WTC11 (cell line): ENCODE data around the gene PGP. TPM values are rescaled to one million over a fixed set of nuclear protein-coding genes. Genes with fewer than 3 reads are reported as not detected.

Experiments used
- ATAC-seq: fragments of 200-7000 bp; cut with Tn5 transposase; 2 replicates; pipeline ENCODE4 v1.10.0; 2021; ENCODE audit warnings: mild to moderate bottlenecking, moderate library complexity
- CTCF ChIA-PET: fragments of 300-600 bp; sonication (Branson Sonifier 250); formaldehyde crosslinking; loops from one replicate; lab custom pipeline; 2021; ENCODE audit warnings: antibody characterized with exemption; lab: Charles Lee
- POLR2A ChIA-PET: fragments of 350-600 bp; sonication (Branson Sonifier 250); formaldehyde crosslinking; loops from one replicate; lab custom pipeline; 2021; ENCODE audit warnings: antibody characterized with exemption; lab: Charles Lee
- DNase-seq: peaks from one replicate; pipeline ENCODE4 v3.0.0; 2021; ENCODE audit warnings: low spot score
- H3K27ac Mint-ChIP-seq: 2 replicates; pipeline ENCODE4 v1.8.0; 2021; ENCODE audit warnings: mixed read lengths
- H3K27me3 Mint-ChIP-seq: 2 replicates; pipeline ENCODE4 v1.8.0; 2021; ENCODE audit warnings: low read depth, mild to moderate bottlenecking, moderate library complexity, mixed read lengths
- H3K36me3 Mint-ChIP-seq: 2 replicates; pipeline ENCODE4 v1.8.0; 2021; ENCODE audit warnings: mixed read lengths
- H3K4me1 Mint-ChIP-seq: 2 replicates; pipeline ENCODE4 v1.8.0; 2022; ENCODE audit warnings: mixed read lengths
- H3K4me3 Mint-ChIP-seq: 2 replicates; pipeline ENCODE4 v1.8.0; 2021; ENCODE audit warnings: mild to moderate bottlenecking, moderate library complexity, mixed read lengths
- H3K9me3 Mint-ChIP-seq: 2 replicates; pipeline ENCODE4 v1.8.0; 2021; ENCODE audit warnings: mixed read lengths
- CREB1 ChIP-seq: sonication (generic); formaldehyde crosslinking; IDR thresholded peaks from 2 replicates; pipeline ENCODE4 v1.8.0; 2023; ENCODE audit warnings: mild to moderate bottlenecking, missing genetic modification reagents
- FOXK1 ChIP-seq: sonication (generic); formaldehyde crosslinking; IDR thresholded peaks from 2 replicates; pipeline ENCODE4 v1.8.0; 2022; ENCODE audit warnings: mild to moderate bottlenecking, moderate library complexity, missing genetic modification reagents
- GABPB1 ChIP-seq: sonication (generic); formaldehyde crosslinking; IDR thresholded peaks from 2 replicates; pipeline ENCODE4 v1.8.1; 2023; ENCODE audit warnings: mild to moderate bottlenecking, missing genetic modification reagents
- OVOL2 ChIP-seq: fragments of 250-450 bp; sonication (Bioruptor Pico); IDR thresholded peaks from 2 replicates; pipeline ENCODE4 v1.9.0; 2021; ENCODE audit warnings: mild to moderate bottlenecking, borderline replicate concordance
- RELA ChIP-seq: sonication (generic); formaldehyde crosslinking; IDR thresholded peaks from 2 replicates; pipeline ENCODE4 v1.8.1; 2022; ENCODE audit warnings: missing genetic modification reagents, mild to moderate bottlenecking, borderline replicate concordance
- RORB ChIP-seq: fragments of 250-450 bp; sonication (Bioruptor Pico); IDR thresholded peaks from 2 replicates; pipeline ENCODE4 v1.9.0; 2021; ENCODE audit warnings: mild to moderate bottlenecking
- TP53 ChIP-seq: sonication (generic); formaldehyde crosslinking; IDR thresholded peaks from 2 replicates; pipeline ENCODE4 v1.8.1; 2023; ENCODE audit warnings: mild to moderate bottlenecking, missing genetic modification reagents
- ZNF121 ChIP-seq: sonication (generic); formaldehyde crosslinking; IDR thresholded peaks from 2 replicates; pipeline ENCODE4 v1.8.0; 2023; ENCODE audit warnings: missing genetic modification reagents
- ZNF219 ChIP-seq: sonication (generic); formaldehyde crosslinking; IDR thresholded peaks from 2 replicates; pipeline ENCODE4 v1.8.0; 2023; ENCODE audit warnings: missing genetic modification reagents, mild to moderate bottlenecking, borderline replicate concordance
- ZNF416 ChIP-seq: fragments of 250-450 bp; sonication (Bioruptor Pico); IDR thresholded peaks from 2 replicates; pipeline ENCODE4 v1.9.0; 2021; ENCODE audit warnings: mild to moderate bottlenecking, inconsistent platforms
- total RNA-seq: library from RNA; stranded (reverse); gene quantifications from 3 replicates; pipeline ENCODE4 v1.2.3, GENCODE V29; 2021
- TF ChIP-seq, protein P1 (sequence below): sonication (generic); formaldehyde crosslinking; IDR thresholded peaks from 2 replicates; pipeline ENCODE4 v1.8.0; 2022; ENCODE audit warnings: mild to moderate bottlenecking, missing genetic modification reagents
- TF ChIP-seq, protein P2 (sequence below): sonication (generic); formaldehyde crosslinking; IDR thresholded peaks from 2 replicates; pipeline ENCODE4 v1.8.0; 2022; ENCODE audit warnings: mild to moderate bottlenecking, missing genetic modification reagents
- TF ChIP-seq, protein P3 (sequence below): fragments of 250-450 bp; sonication (Bioruptor Pico); IDR thresholded peaks from 2 replicates; pipeline ENCODE4 v1.8.0; 2021; ENCODE audit warnings: mild to moderate bottlenecking
- TF ChIP-seq, protein P4 (sequence below): sonication (generic); formaldehyde crosslinking; conservative IDR thresholded peaks from 2 replicates; pipeline ENCODE4 v1.8.1; 2022; ENCODE audit warnings: mild to moderate bottlenecking, missing genetic modification reagents
- TF ChIP-seq, protein P5 (sequence below): fragments of 250-450 bp; sonication (Bioruptor Pico); IDR thresholded peaks from 2 replicates; pipeline ENCODE4 v1.9.0; 2021; ENCODE audit warnings: mild to moderate bottlenecking
- TF ChIP-seq, protein P6 (sequence below): sonication (generic); formaldehyde crosslinking; IDR thresholded peaks from 2 replicates; pipeline ENCODE4 v1.8.1; 2022; ENCODE audit warnings: mild to moderate bottlenecking, missing genetic modification reagents, moderate library complexity, borderline replicate concordance
- TF ChIP-seq, protein P7 (sequence below): fragments of 250-450 bp; sonication (Bioruptor Pico); IDR thresholded peaks from 2 replicates; pipeline ENCODE4 v1.9.0; 2021; ENCODE audit warnings: mild to moderate bottlenecking, borderline replicate concordance
- TF ChIP-seq, protein P8 (sequence below): sonication (generic); formaldehyde crosslinking; IDR thresholded peaks from 2 replicates; pipeline ENCODE4 v1.8.0; 2022; ENCODE audit warnings: mild to moderate bottlenecking, missing genetic modification reagents

The PGP gene
- total RNA-seq, 1 experiment from 2014 or later, result 39.5 TPM

DNA sequence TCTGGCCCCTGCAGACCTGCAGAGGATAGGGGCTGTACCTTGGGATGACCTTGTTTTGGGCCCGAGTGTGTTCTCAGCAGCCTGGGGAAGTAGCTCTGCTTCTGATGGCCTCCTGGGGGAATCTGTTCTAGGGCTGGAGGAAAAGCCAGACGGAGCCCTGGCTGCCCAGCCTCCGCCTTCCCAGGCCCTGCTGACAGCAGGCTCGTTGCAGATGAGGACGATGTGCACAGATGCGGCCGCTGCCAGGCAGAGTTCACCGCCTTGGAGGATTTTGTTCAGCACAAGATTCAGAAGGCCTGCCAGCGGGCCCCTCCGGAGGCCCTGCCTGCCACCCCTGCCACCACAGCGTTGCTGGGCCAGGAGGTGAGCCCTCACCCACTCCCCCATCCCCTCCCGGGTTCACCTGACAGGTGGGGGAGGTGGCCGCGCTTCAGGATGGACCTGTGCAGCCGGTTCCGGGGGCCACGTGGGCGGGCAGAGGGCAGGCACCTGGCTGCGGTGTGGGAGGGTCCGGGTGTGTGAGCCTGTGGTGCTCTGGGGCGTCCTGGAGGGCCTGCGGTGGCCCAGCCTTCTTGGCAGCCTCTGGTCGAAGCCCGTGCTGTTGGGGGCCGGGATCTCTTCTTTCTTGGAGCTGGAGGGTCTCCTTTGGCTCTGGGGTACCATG lies 13.7 kb upstream of the PGP start (continued):
- TF ChIP-seq, protein P1, sequence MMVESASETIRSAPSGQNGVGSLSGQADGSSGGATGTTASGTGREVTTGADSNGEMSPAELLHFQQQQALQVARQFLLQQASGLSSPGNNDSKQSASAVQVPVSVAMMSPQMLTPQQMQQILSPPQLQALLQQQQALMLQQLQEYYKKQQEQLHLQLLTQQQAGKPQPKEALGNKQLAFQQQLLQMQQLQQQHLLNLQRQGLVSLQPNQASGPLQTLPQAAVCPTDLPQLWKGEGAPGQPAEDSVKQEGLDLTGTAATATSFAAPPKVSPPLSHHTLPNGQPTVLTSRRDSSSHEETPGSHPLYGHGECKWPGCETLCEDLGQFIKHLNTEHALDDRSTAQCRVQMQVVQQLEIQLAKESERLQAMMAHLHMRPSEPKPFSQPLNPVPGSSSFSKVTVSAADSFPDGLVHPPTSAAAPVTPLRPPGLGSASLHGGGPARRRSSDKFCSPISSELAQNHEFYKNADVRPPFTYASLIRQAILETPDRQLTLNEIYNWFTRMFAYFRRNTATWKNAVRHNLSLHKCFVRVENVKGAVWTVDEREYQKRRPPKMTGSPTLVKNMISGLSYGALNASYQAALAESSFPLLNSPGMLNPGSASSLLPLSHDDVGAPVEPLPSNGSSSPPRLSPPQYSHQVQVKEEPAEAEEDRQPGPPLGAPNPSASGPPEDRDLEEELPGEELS, result no peak
- TF ChIP-seq CREB1 (CRISPR knock-in tag) (no peak), ZNF416 (CRISPR knock-in tag) (no peak)
- TF ChIP-seq, protein P2, sequence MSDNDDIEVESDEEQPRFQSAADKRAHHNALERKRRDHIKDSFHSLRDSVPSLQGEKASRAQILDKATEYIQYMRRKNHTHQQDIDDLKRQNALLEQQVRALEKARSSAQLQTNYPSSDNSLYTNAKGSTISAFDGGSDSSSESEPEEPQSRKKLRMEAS (CRISPR knock-in tag), result no peak
- TF ChIP-seq, all 79 proteins: peak for 0

DNA sequence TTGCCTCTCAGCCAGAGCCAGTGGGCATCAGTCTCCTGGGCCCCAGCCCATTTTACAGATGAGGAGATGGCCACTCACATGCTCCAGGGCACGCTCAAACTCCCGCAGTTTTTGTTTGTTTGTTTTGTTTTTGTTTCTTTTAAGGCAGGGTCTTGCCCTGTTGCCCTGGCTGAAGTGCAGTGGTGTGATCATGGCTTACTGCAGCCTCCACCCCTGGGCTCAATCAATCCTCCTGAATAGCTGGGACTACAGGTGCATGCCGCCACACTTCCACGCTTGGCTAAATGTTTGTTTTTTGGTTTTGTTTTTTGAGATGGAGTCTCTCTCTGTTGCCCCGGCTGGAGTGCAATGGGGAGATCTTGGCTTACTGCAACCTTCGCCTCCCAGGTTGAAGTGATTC lies 12.3 kb upstream of the PGP start:
- Mint-ChIP-seq H3K9me3 (no peaks in the 10 kb centered on the region), H3K27ac (no peak overlapping the region), H3K4me1 (peaks cover 3% of the 10 kb centered on the region; the same call in 1 of the 2 replicates), H3K4me3 (no peak overlapping the region), H3K36me3 (peaks cover 3% of the 10 kb centered on the region; the same call in 1 of the 2 replicates), H3K27me3 (no peaks in the 10 kb centered on the region)
- POLR2A ChIA-PET, result interaction anchor here (0.6 kb wide), 1 partner anchor 324 kb away, joined by 5 read pairs; no protein-coding TSS in a partner anchor
- CTCF ChIA-PET, result interaction anchor here (0.6 to 1.8 kb wide), 2 partner anchors 32 to 261 kb away, joined by 5 to 8 read pairs; no protein-coding TSS in a partner anchor
- no peak for DNase-seq
- no peak for ATAC-seq
- TF ChIP-seq OVOL2 (no peak), ZNF121 (0 out of 2 replicates have a peak, but pooled peaks have one; percentile 12), GABPB1 (CRISPR knock-in tag) (no peak), ZNF219 (CRISPR knock-in tag) (no peak), RELA (no peak)

DNA sequence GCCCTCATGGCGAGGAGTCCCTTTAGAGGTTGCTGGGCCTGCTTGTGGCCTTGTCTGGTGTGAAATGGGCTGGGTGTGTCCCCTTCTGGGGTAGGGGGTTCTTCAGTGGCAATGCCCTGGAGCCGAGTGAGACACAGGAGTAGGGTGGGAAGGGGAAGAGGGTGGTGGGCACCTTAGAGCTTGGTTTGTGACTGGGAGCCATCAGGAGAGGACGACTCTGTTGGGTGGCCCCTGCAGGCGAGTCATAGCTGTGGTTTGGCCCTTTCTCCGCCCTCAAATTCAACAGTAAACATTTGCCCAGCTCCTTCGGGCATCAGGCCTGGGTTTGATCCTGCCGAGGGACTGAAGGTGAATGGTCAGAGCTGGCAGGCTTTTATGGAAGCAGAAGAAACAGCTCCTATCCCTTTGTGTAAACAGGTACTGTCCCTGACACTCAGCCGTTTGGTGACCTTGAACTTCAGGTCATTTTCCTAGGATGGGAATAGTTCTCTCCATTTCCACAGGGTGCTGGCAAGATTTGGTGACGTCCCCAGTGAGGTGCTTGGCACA lies 11.7 kb upstream of the PGP start:
- DNase-seq (no peak), ATAC-seq (no peak)
- ChIA-PET CTCF (interaction anchor here (0.6 to 1.8 kb wide), 2 partner anchors 32 to 262 kb away, joined by 5 to 8 read pairs; no protein-coding TSS in a partner anchor), POLR2A (interaction anchor here (1.0 kb wide), 1 partner anchor 45 kb away, joined by 4 read pairs; no protein-coding TSS in a partner anchor)
- no peaks in the 10 kb centered on the region for H3K27me3 Mint-ChIP-seq
- H3K9me3 Mint-ChIP-seq, result no peaks in the 10 kb centered on the region
- no peak overlapping the region for H3K4me3 Mint-ChIP-seq
- 0 out of 2 replicates have a peak overlapping the region, but pooled peaks have one; percentile 53 for H3K27ac Mint-ChIP-seq
- H3K36me3 Mint-ChIP-seq, result peaks cover 3% of the 10 kb centered on the region; the same call in 1 of the 2 replicates
- TF ChIP-seq, protein P3, sequence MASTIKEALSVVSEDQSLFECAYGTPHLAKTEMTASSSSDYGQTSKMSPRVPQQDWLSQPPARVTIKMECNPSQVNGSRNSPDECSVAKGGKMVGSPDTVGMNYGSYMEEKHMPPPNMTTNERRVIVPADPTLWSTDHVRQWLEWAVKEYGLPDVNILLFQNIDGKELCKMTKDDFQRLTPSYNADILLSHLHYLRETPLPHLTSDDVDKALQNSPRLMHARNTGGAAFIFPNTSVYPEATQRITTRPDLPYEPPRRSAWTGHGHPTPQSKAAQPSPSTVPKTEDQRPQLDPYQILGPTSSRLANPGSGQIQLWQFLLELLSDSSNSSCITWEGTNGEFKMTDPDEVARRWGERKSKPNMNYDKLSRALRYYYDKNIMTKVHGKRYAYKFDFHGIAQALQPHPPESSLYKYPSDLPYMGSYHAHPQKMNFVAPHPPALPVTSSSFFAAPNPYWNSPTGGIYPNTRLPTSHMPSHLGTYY (CRISPR knock-in tag), result no peak
- TF ChIP-seq TP53 (CRISPR knock-in tag) (no peak), OVOL2 (no peak), ZNF121 (no peak), FOXK1 (CRISPR knock-in tag) (no peak), ZNF416 (CRISPR knock-in tag) (no peak), RELA (no peak), RORB (CRISPR knock-in tag) (no peak)
- TF ChIP-seq, protein P4, sequence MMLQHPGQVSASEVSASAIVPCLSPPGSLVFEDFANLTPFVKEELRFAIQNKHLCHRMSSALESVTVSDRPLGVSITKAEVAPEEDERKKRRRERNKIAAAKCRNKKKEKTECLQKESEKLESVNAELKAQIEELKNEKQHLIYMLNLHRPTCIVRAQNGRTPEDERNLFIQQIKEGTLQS (CRISPR knock-in tag), result no peak
- TF ChIP-seq, protein P5, sequence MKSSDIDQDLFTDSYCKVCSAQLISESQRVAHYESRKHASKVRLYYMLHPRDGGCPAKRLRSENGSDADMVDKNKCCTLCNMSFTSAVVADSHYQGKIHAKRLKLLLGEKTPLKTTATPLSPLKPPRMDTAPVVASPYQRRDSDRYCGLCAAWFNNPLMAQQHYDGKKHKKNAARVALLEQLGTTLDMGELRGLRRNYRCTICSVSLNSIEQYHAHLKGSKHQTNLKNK (CRISPR knock-in tag), result no peak
- TF ChIP-seq, protein P6, sequence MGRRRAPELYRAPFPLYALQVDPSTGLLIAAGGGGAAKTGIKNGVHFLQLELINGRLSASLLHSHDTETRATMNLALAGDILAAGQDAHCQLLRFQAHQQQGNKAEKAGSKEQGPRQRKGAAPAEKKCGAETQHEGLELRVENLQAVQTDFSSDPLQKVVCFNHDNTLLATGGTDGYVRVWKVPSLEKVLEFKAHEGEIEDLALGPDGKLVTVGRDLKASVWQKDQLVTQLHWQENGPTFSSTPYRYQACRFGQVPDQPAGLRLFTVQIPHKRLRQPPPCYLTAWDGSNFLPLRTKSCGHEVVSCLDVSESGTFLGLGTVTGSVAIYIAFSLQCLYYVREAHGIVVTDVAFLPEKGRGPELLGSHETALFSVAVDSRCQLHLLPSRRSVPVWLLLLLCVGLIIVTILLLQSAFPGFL (CRISPR knock-in tag), result no peak
- TF ChIP-seq, protein P7, sequence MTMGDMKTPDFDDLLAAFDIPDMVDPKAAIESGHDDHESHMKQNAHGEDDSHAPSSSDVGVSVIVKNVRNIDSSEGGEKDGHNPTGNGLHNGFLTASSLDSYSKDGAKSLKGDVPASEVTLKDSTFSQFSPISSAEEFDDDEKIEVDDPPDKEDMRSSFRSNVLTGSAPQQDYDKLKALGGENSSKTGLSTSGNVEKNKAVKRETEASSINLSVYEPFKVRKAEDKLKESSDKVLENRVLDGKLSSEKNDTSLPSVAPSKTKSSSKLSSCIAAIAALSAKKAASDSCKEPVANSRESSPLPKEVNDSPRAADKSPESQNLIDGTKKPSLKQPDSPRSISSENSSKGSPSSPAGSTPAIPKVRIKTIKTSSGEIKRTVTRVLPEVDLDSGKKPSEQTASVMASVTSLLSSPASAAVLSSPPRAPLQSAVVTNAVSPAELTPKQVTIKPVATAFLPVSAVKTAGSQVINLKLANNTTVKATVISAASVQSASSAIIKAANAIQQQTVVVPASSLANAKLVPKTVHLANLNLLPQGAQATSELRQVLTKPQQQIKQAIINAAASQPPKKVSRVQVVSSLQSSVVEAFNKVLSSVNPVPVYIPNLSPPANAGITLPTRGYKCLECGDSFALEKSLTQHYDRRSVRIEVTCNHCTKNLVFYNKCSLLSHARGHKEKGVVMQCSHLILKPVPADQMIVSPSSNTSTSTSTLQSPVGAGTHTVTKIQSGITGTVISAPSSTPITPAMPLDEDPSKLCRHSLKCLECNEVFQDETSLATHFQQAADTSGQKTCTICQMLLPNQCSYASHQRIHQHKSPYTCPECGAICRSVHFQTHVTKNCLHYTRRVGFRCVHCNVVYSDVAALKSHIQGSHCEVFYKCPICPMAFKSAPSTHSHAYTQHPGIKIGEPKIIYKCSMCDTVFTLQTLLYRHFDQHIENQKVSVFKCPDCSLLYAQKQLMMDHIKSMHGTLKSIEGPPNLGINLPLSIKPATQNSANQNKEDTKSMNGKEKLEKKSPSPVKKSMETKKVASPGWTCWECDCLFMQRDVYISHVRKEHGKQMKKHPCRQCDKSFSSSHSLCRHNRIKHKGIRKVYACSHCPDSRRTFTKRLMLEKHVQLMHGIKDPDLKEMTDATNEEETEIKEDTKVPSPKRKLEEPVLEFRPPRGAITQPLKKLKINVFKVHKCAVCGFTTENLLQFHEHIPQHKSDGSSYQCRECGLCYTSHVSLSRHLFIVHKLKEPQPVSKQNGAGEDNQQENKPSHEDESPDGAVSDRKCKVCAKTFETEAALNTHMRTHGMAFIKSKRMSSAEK (CRISPR knock-in tag), result no peak
- TF ChIP-seq, protein P8, sequence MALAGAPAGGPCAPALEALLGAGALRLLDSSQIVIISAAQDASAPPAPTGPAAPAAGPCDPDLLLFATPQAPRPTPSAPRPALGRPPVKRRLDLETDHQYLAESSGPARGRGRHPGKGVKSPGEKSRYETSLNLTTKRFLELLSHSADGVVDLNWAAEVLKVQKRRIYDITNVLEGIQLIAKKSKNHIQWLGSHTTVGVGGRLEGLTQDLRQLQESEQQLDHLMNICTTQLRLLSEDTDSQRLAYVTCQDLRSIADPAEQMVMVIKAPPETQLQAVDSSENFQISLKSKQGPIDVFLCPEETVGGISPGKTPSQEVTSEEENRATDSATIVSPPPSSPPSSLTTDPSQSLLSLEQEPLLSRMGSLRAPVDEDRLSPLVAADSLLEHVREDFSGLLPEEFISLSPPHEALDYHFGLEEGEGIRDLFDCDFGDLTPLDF (CRISPR knock-in tag), result no peak
- H3K4me1 Mint-ChIP-seq, result peaks cover 3% of the 10 kb centered on the region; the same call in 1 of the 2 replicates
